Peyer's patch (tissue), 4 donors: ENCODE data around the gene IL17C. TPM values are rescaled to one million over a fixed set of nuclear protein-coding genes. Genes with fewer than 3 reads are reported as not detected.

Experiments
- DNase-seq, 3 donors: peaks; one replicate each; pipeline ENCODE4 v3.0.0-alpha.2; 2017 to 2019
- H3K27ac ChIP-seq, 4 donors: fragments of 200-600 bp; sonication (generic); one replicate each; pipeline ENCODE4 v1.5.1; 2016 to 2019
- H3K27me3 ChIP-seq, 2 donors: fragments of 200-600 bp; sonication (generic); one replicate each; pipeline ENCODE4 v1.5.1; 2019
- H3K36me3 ChIP-seq, 3 donors: fragments of 200-600 bp; sonication (generic); one replicate each; pipeline ENCODE4 v1.5.1; 2016 to 2019
- H3K4me1 ChIP-seq, 4 donors: fragments of 200-600 bp; sonication (generic); one replicate each; pipeline ENCODE4 v1.5.1; 2016 to 2019
- H3K4me3 ChIP-seq, 4 donors: fragments of 200-600 bp; sonication (generic); 1 replicate in 3 of 4; 2 replicates in 1 of 4; pipeline ENCODE4 v1.5.1; 2016 to 2019; ENCODE audit warnings: mild to moderate bottlenecking in 1 of 4
- H3K9me3 ChIP-seq, 4 donors: fragments of 200-600 bp; sonication (generic); one replicate each; pipeline ENCODE4 v1.5.1; 2016 to 2019; ENCODE audit warnings: mild to moderate bottlenecking in 1 of 4
- POLR2A ChIP-seq, 2 donors: fragments of 450-650 bp; IDR thresholded peaks; one replicate each; pipeline ENCODE4 v1.5.1; 2017; ENCODE audit warnings: antibody characterized with exemption in 2 of 2, mild to moderate bottlenecking in 2 of 2, moderate library complexity in 2 of 2
- total RNA-seq, 4 donors: library from RNA; depleted of rRNA; stranded (reverse); fragments of >200 nt; gene quantifications; one replicate each; pipeline ENCODE4 v1.1.0, GENCODE V29; 2016
- TF ChIP-seq, protein P1 (sequence below), 6 experiments: fragments of 450-650 bp in 4 of 6; fragments of 200-600 bp in 2 of 6; sonication (generic) in 1 of 6; IDR thresholded peaks; one replicate each; pipeline ENCODE4 v1.5.1; 2017 to 2019; ENCODE audit warnings: antibody characterized with exemption in 6 of 6, mild to moderate bottlenecking in 3 of 6, moderate library complexity in 1 of 6

The IL17C gene
- total RNA-seq, 4 donors from 2014 or later: not detected

DNA sequence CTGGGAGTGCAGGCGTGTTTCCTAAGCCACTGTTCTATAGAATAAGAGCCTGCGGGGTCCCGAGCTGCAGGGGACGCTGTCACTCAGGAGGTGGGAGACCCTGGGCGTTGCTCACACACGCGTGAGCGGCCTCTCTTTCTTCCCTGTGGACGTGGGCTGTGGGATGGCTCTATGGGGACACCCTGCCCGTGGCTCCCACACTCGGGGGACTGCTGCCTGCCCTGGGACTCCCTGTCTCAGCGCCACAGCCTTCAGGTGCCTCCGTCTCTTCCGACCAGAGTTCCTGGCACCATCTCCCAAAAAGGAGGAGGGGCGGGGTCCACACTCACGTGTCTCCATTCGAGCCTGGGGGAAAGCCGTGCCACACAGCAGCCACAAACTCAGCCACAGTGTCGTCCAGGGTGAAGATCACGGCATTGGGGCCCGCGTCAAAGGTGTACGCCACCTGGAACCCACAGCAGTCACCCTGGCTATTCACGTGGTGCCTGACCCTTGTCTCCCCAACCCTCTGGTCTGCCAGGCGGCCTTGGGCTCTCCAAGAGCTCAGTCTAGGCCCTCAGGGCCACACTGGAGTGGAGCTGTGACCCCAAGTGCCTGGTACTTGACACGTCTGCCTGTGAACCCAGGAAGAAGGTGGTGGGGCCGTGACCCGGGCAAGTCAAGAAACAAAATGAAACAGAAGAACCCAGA lies 16.1 kb downstream of the IL17C start:
- H3K9me3 ChIP-seq: no peaks in the 10 kb centered on the region
- peaks cover 0 to 25% (median 9%) of the 10 kb centered on the region in 4 donors for H3K4me1 ChIP-seq
- H3K27me3 ChIP-seq: no peaks in the 10 kb centered on the region
- no peak for DNase-seq
- no peak overlapping the region for H3K27ac ChIP-seq
- no peak for TF ChIP-seq POLR2A (IDR thresholded peaks at IDR 0.05)
- H3K36me3 ChIP-seq: peaks cover 0 to 43% (median 0%) of the 10 kb centered on the region in 3 donors
- no peak overlapping the region for H3K4me3 ChIP-seq

DNA sequence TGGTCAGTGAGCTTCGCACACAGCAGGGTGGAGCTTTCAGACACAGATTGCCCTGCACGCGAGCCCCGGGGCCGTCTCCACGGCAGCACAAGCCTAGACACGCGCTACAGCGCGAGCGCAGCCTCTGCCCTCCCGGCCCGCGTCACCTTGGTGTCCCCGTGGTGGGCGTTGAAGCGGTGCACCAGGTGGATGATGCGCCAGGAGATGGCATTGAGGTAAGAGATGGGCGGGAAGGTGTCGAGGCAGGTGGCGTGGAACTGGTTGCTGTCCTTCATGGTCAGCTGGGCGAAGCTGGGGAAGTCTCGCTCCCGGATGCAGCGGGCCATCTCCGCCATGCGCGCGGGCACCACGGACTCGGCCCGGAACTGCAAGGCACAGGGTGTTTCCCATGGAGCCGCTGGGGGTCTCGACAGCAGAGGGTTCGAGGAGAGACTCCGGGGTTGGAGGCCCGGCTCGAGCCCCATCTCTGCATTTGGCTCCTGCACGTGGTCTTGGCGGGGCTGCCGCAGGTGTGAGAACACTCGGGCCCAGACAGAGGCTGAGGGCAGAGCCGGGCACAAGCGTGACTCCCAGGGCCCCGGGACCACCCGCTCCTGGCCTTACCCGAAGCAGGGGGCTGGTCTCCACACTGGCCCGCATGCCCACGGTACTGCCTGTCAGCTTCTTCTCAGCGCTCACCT lies 16.8 kb downstream of the IL17C start:
- Histone ChIP-seq H3K27me3 (no peaks in the 10 kb centered on the region), H3K9me3 (no peaks in the 10 kb centered on the region), H3K36me3 (peaks cover 0 to 43% (median 0%) of the 10 kb centered on the region in 3 donors), H3K4me1 (peaks cover 0 to 24% (median 6%) of the 10 kb centered on the region in 4 donors), H3K27ac (no peak overlapping the region), H3K4me3 (no peak overlapping the region)
- TF ChIP-seq, protein P1, sequence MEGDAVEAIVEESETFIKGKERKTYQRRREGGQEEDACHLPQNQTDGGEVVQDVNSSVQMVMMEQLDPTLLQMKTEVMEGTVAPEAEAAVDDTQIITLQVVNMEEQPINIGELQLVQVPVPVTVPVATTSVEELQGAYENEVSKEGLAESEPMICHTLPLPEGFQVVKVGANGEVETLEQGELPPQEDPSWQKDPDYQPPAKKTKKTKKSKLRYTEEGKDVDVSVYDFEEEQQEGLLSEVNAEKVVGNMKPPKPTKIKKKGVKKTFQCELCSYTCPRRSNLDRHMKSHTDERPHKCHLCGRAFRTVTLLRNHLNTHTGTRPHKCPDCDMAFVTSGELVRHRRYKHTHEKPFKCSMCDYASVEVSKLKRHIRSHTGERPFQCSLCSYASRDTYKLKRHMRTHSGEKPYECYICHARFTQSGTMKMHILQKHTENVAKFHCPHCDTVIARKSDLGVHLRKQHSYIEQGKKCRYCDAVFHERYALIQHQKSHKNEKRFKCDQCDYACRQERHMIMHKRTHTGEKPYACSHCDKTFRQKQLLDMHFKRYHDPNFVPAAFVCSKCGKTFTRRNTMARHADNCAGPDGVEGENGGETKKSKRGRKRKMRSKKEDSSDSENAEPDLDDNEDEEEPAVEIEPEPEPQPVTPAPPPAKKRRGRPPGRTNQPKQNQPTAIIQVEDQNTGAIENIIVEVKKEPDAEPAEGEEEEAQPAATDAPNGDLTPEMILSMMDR (IDR thresholded peaks at IDR 0.05): no peak
- no peak for TF ChIP-seq POLR2A (IDR thresholded peaks at IDR 0.05)
- DNase-seq: no peak

DNA sequence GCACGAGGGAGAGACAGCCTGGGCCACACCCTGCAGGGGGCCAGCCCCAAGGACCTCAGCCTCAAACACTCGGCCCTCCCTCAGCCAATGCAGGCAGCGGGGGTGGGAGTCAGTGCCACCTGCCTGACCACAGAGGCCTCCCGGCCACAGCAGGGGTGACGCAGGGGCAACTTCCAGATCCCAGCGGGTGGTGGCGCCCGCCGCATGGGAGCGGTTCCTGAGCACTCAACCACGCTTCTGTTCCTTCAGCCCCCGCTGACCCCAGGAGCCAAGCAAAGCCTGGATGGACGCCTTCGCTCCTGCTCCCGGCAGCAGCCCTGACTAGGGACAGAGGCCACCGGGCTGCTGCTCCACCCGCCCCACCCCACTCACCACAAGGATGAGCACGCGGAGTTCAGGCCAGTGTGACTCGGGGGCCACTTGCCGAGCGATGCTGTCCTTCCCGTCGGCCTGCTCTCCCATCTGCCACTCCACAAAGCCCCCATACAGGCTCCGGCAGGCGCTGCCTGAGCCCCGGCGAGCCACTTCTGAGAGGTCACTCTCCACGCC lies 17.4 kb downstream of the IL17C start:
- no peaks in the 10 kb centered on the region for H3K27me3 ChIP-seq
- H3K36me3 ChIP-seq: peaks cover 0 to 43% (median 0%) of the 10 kb centered on the region in 3 donors
- DNase-seq: no peak
- H3K27ac ChIP-seq: no peak overlapping the region
- TF ChIP-seq, protein P1 (IDR thresholded peaks at IDR 0.05): no peak
- TF ChIP-seq POLR2A (IDR thresholded peaks at IDR 0.05): no peak
- H3K9me3 ChIP-seq: no peaks in the 10 kb centered on the region
- peaks cover 0 to 22% (median 6%) of the 10 kb centered on the region in 4 donors for H3K4me1 ChIP-seq
- H3K4me3 ChIP-seq: no peak overlapping the region

DNA sequence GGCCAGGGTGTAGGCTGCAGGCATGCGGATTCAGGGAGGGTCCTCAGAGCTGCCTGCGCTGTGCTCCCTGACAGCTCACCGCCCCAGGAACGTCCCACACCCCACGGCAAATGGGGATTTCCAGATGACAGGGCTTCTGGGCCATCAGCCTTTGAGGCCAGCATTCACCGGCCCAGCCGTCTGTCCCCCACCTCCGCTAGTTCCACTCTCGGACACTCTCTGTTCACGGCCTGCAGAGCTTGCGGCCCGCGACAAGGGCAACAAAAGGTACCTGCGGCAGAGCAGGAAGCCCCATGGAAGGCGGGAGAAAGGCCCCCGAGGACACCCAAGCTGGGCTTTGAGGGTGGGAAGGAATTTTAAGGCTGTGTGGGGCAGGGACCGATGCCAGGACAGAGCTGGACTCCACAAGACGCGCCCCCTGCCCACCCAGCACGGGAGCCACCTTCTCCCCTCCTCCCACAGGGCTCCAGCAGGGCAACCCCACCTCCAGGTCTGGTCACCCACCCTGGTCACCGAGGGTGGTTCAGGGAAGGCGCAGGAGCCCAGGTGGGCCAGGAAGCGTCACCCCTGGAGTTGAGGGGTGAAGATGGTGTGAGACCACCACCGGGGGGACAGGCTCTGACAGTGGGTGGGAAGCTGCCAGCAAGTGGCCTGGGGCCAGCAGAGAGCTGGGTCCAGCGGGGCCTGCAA lies 18.1 kb downstream of the IL17C start:
- DNase-seq: no peak
- no peak overlapping the region for H3K4me3 ChIP-seq
- H3K27me3 ChIP-seq: no peaks in the 10 kb centered on the region
- H3K4me1 ChIP-seq: peaks cover 0 to 22% (median 4%) of the 10 kb centered on the region in 4 donors
- H3K27ac ChIP-seq: no peak overlapping the region
- H3K9me3 ChIP-seq: no peaks in the 10 kb centered on the region
- no peak for TF ChIP-seq POLR2A (IDR thresholded peaks at IDR 0.05)
- TF ChIP-seq, protein P1 (IDR thresholded peaks at IDR 0.05): no peak
- H3K36me3 ChIP-seq: peaks cover 0 to 43% (median 0%) of the 10 kb centered on the region in 3 donors

DNA sequence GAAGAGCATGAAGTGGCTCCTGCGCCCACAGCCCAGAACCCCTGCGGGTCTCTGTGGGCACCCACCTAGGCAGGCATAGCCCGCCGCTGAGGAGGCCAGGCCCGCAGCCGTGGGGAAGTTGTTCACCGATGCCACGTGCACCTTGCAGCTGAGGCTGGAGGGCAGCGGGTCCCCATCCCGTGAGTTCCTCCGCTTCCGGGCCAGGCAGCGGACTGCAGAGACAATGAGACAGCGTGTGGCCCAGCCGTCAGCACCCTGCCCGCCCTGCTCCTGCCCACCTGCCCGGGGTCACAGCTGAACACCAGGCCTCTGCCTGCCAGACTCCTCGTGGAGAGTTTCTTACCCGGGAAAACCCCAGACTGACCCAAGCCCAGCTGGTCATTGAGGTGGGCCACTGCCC lies 19.0 kb downstream of the IL17C start:
- H3K36me3 ChIP-seq: peaks cover 0 to 43% (median 0%) of the 10 kb centered on the region in 3 donors
- TF ChIP-seq POLR2A (IDR thresholded peaks at IDR 0.05): no peak
- TF ChIP-seq, protein P1 (IDR thresholded peaks at IDR 0.05): no peak

More for the DNA sequence above, 19.0 kb downstream of the IL17C start:
- Histone ChIP-seq H3K4me1 (peaks cover 0 to 22% (median 0%) of the 10 kb centered on the region in 4 donors), H3K27ac (no peak overlapping the region), H3K9me3 (no peaks in the 10 kb centered on the region), H3K4me3 (no peak overlapping the region), H3K27me3 (no peaks in the 10 kb centered on the region)
- no peak for DNase-seq
